HEK293T (cell line): Measurements from ENCODE around the gene HLA-DMB.

Experiments
- CTCF ChIA-PET: fragments of 350-600 bp; formaldehyde crosslinking; extraction: SDS; loops from one replicate; lab custom pipeline; 2021; ENCODE audit warnings: antibody characterized with exemption, inconsistent platforms; lab: Yijun Ruan, JAX
- POLR2A ChIA-PET: fragments of 350-600 bp; formaldehyde crosslinking; extraction: SDS; loops from one replicate; lab custom pipeline; 2020; ENCODE audit warnings: antibody characterized with exemption, inconsistent platforms; lab: Yijun Ruan, JAX
- DNase-seq: peaks from one replicate; pipeline ENCODE4 v3.0.0; 2012; ENCODE audit warnings: mixed read lengths; ENCODE audit errors: extremely low spot score
- ARNT ChIP-seq: fragments of 450-650 bp; IDR thresholded peaks from 2 replicates; pipeline ENCODE4 v1.6.1; 2017; ENCODE audit warnings: mild to moderate bottlenecking
- BHLHE40 ChIP-seq: fragments of 450-650 bp; IDR thresholded peaks from 2 replicates; pipeline ENCODE4 v1.6.1; 2016; ENCODE audit warnings: mild to moderate bottlenecking, moderate library complexity, borderline replicate concordance
- CTBP1 ChIP-seq: fragments of 450-650 bp; IDR thresholded peaks from 2 replicates; pipeline ENCODE4 v1.6.1; 2016; ENCODE audit warnings: borderline replicate concordance
- ELF4 ChIP-seq: fragments of 450-650 bp; IDR thresholded peaks from 2 replicates; pipeline ENCODE4 v1.6.1; 2017; ENCODE audit warnings: antibody characterized with exemption
- FOXA1 ChIP-seq: fragments of 450-650 bp; IDR thresholded peaks from 2 replicates; pipeline ENCODE4 v1.6.1; 2016; ENCODE audit warnings: mild to moderate bottlenecking
- FOXK2 ChIP-seq: fragments of 450-650 bp; IDR thresholded peaks from 2 replicates; pipeline ENCODE4 v1.6.1; 2016; ENCODE audit warnings: mild to moderate bottlenecking
- FOXM1 ChIP-seq: fragments of 450-650 bp; IDR thresholded peaks from 2 replicates; pipeline ENCODE4 v1.6.1; 2017; ENCODE audit warnings: mild to moderate bottlenecking, borderline replicate concordance
- HDGF ChIP-seq: fragments of 450-650 bp; IDR thresholded peaks from 2 replicates; pipeline ENCODE4 v1.6.1; 2017; ENCODE audit warnings: antibody characterized with exemption, borderline replicate concordance
- L3MBTL2 ChIP-seq: fragments of 450-650 bp; conservative IDR thresholded peaks from 2 replicates; pipeline ENCODE4 v1.6.1; 2016; ENCODE audit warnings: mild to moderate bottlenecking
- LEF1 ChIP-seq: fragments of 450-650 bp; IDR thresholded peaks from 2 replicates; pipeline ENCODE4 v1.6.1; 2017; ENCODE audit warnings: mild to moderate bottlenecking, borderline replicate concordance
- NFRKB ChIP-seq: fragments of 450-650 bp; IDR thresholded peaks from 2 replicates; pipeline ENCODE4 v1.6.1; 2016; ENCODE audit warnings: mild to moderate bottlenecking, moderate library complexity
- PKNOX1 ChIP-seq: fragments of 450-650 bp; IDR thresholded peaks from 2 replicates; pipeline ENCODE4 v1.6.1; 2016
- SP1 ChIP-seq: fragments of 450-650 bp; IDR thresholded peaks from 2 replicates; pipeline ENCODE4 v1.6.1; 2017
- SUZ12 ChIP-seq: fragments of 450-650 bp; IDR thresholded peaks from 2 replicates; pipeline ENCODE4 v1.6.1; 2016; ENCODE audit warnings: mild to moderate bottlenecking
- TARDBP ChIP-seq: fragments of 450-650 bp; IDR thresholded peaks from 2 replicates; pipeline ENCODE4 v1.6.1; 2016
- ZNF384 ChIP-seq: fragments of 450-650 bp; IDR thresholded peaks from 2 replicates; pipeline ENCODE4 v1.6.1; 2016

Gene HLA-DMB

GRCh38 chr6:32967151-32968091 is 26.6 kb upstream of the HLA-DMB start:
- ChIA-PET POLR2A (interaction anchor here (1.3 to 10.4 kb wide), 4 partner anchors 12 to 74 kb away, joined by 3 to 369 read pairs (median 187); partner anchors contain the start of gene HLA-DMA), CTCF (interaction anchor here (0.5 to 4.4 kb wide), 6 partner anchors 13 to 129 kb away, joined by 3 to 23 read pairs (median 4); partner anchors contain the start of genes HLA-DMA and TAP2)
- no peak for TF ChIP-seq CTBP1
- TF ChIP-seq SP1 = no peak
- no peak for TF ChIP-seq NFRKB
- no peak for TF ChIP-seq TARDBP
- no peak for TF ChIP-seq FOXM1
- no peak for TF ChIP-seq ELF4
- DNase-seq = no peak

GRCh38 chr6:32964776-32965175 is 23.9 kb upstream of the HLA-DMB start:
- POLR2A ChIA-PET = interaction anchor here (1.9 to 10.4 kb wide), 3 partner anchors 7 to 71 kb away, joined by 4 to 166 read pairs (median 18); partner anchors contain the start of gene HLA-DMA
- CTCF ChIA-PET = interaction anchor here (2.3 kb wide), 1 partner anchor 11 kb away, joined by 23 read pairs; the partner anchor contains the start of gene HLA-DMA
- no peak for TF ChIP-seq FOXK2
- TF ChIP-seq LEF1 = no peak
- TF ChIP-seq SUZ12 = no peak
- TF ChIP-seq FOXM1 = no peak
- TF ChIP-seq FOXA1 = no peak
- no peak for TF ChIP-seq BHLHE40
- TF ChIP-seq ARNT = no peak
- no peak for TF ChIP-seq PKNOX1
- TF ChIP-seq TARDBP = no peak
- no peak for DNase-seq

- TF ChIP-seq FOXM1 = no peak
- TF ChIP-seq NFRKB = no peak
- no peak for TF ChIP-seq PKNOX1
- no peak for TF ChIP-seq BHLHE40
- TF ChIP-seq SUZ12 = no peak
- TF ChIP-seq LEF1 = no peak
- TF ChIP-seq HDGF = no peak
- no peak for TF ChIP-seq ELF4
- TF ChIP-seq L3MBTL2 = no peak
- no peak for TF ChIP-seq ZNF384
- no peak for TF ChIP-seq ARNT
- no peak for TF ChIP-seq SP1
- TF ChIP-seq FOXA1 = no peak
- DNase-seq = no peak
- CTCF ChIA-PET = interaction anchor here (2.3 kb wide), 1 partner anchor 10 kb away, joined by 23 read pairs; the partner anchor contains the start of gene HLA-DMA
- POLR2A ChIA-PET = interaction anchor here (0.9 to 3.2 kb wide), 3 partner anchors 8 to 20 kb away, joined by 4 to 18 read pairs (median 5); partner anchors contain the start of gene HLA-DMA
These were observed 23.0 kb upstream of the HLA-DMB start for GRCh38 chr6:32963866-32964265.

GRCh38 chr6:32962213-32962826 is 21.5 kb upstream of the HLA-DMB start:
- ChIA-PET CTCF (interaction anchor here (0.6 to 0.8 kb wide), 2 partner anchors 124 to 1568 kb away, joined by 3 read pairs; partner anchors contain the start of gene TAP2), POLR2A (interaction anchor here (3.2 kb wide), 1 partner anchor 9 kb away, joined by 18 read pairs; no protein-coding TSS in a partner anchor)
- DNase-seq = no peak
- TF ChIP-seq PKNOX1 (no peak), HDGF (no peak), FOXM1 (no peak), L3MBTL2 (no peak), SP1 (no peak), FOXA1 (no peak), ZNF384 (no peak), ELF4 (no peak), TARDBP (no peak), ARNT (no peak), CTBP1 (no peak), FOXK2 (no peak), BHLHE40 (no peak), SUZ12 (no peak), NFRKB (no peak), LEF1 (no peak)

- DNase-seq = no peak
- ChIA-PET CTCF (no interaction called here), POLR2A (interaction anchor here (11.8 kb wide), 1 partner anchor 9 kb away, joined by 208 read pairs; the partner anchor contains the start of gene BRD2)
These were observed 19.7 kb upstream of the HLA-DMB start for GRCh38 chr6:32960563-32960962.

More at GRCh38 chr6:32960563-32960962, 19.7 kb upstream of the HLA-DMB start:
- TF ChIP-seq ARNT = no peak
- no peak for TF ChIP-seq NFRKB
